Uterus (tissue), 4 donors: ENCODE data around the gene INPP5F. TPM values are rescaled to one million over a fixed set of nuclear protein-coding genes. Genes with fewer than 3 reads are reported as not detected.

Source experiments
- DNase-seq, 2 donors: peaks; one replicate each; pipeline ENCODE4 v3.0.0-alpha.2; 2019 to 2020
- H3K27ac ChIP-seq, 2 donors: fragments of 200-600 bp; sonication (generic); 1 replicate in 1 of 2; 2 replicates in 1 of 2; pipeline ENCODE4 v1.5.1; 2016 to 2018
- H3K27me3 ChIP-seq, 2 donors: fragments of 200-600 bp; sonication (generic); one replicate each; pipeline ENCODE4 v1.5.1; 2018 to 2019; ENCODE audit warnings: control low read depth in 1 of 2
- H3K36me3 ChIP-seq, 2 donors: fragments of 200-600 bp; sonication (generic); one replicate each; pipeline ENCODE4 v1.5.1; 2019; ENCODE audit warnings: control low read depth in 1 of 2
- H3K4me1 ChIP-seq, 2 donors: fragments of 200-600 bp; sonication (generic); one replicate each; pipeline ENCODE4 v1.5.1; 2018 to 2019; ENCODE audit warnings: control low read depth in 1 of 2
- H3K4me3 ChIP-seq, 2 donors: fragments of 200-600 bp; sonication (generic); 1 replicate in 1 of 2; 2 replicates in 1 of 2; pipeline ENCODE4 v1.5.1; 2018 to 2019; ENCODE audit warnings: mild to moderate bottlenecking in 1 of 2
- H3K9me3 ChIP-seq, 2 donors: fragments of 200-600 bp; sonication (generic); one replicate each; pipeline ENCODE4 v1.5.1; 2019; ENCODE audit warnings: control low read depth in 1 of 2
- POLR2A ChIP-seq, 2 donors: fragments of 450-650 bp; IDR thresholded peaks; one replicate each; pipeline ENCODE4 v1.6.1; 2016; ENCODE audit warnings: antibody characterized with exemption in 2 of 2, mild to moderate bottlenecking in 1 of 2, moderate library complexity in 1 of 2
- intact Hi-C: fragments of 100-400 bp; cut with DNase I; formaldehyde crosslinking; loops from one replicate; pipeline ENCODE4 v1.15.1; 2023; ENCODE audit warnings: low total_unique reads
- total RNA-seq, 4 donors: library from RNA; depleted of rRNA in 3 of 4; stranded (reverse); fragments of >200 nt in 3 of 4; gene quantifications; one replicate each; pipeline versions ENCODE4 v1.1.0 to v1.2.4, GENCODE V29; 2014 to 2023
- TF ChIP-seq, protein P1 (sequence below), 4 experiments: fragments of 200-600 bp in 2 of 4; fragments of 450-650 bp in 2 of 4; sonication (generic) in 2 of 4; IDR thresholded peaks; one replicate each; pipeline ENCODE4 v1.5.1; 2016 to 2019; ENCODE audit warnings: antibody characterized with exemption in 4 of 4, mild to moderate bottlenecking in 2 of 4, moderate library complexity in 1 of 4
- donor health status: DM: yes; HTN: yes; CAD: no.

INPP5F gene
- total RNA-seq, 4 donors from 2014 or later, result 14.3 to 67.3 (median 27.8) TPM

DNA sequence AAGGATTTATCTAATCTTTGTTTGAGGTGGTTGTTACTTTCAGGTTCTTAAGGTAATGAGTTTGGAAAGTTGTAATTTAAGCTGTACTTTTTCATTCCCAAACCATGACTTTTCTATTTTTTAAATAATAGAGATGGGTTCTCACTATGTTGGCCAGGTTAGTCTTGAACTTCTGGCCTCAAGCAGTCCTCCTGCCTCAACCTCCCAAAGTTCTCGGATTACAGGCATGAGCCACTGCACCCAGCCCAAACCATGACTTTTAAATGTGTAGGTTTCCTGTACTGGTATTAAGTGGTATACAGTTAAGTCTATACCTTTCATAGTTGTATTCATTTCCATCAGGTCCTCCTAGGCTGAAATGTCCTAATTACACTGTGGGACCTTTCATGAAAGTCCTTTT, 10.4 kb downstream of the INPP5F start:
- DNase-seq, result no peak
- intact Hi-C loops, result no loop called here
- no peak overlapping the region for H3K27ac ChIP-seq
- H3K36me3 ChIP-seq, result no peaks in the 10 kb centered on the region
- H3K27me3 ChIP-seq, result no peaks in the 10 kb centered on the region
- no peak overlapping the region for H3K4me3 ChIP-seq
- TF ChIP-seq, protein P1, sequence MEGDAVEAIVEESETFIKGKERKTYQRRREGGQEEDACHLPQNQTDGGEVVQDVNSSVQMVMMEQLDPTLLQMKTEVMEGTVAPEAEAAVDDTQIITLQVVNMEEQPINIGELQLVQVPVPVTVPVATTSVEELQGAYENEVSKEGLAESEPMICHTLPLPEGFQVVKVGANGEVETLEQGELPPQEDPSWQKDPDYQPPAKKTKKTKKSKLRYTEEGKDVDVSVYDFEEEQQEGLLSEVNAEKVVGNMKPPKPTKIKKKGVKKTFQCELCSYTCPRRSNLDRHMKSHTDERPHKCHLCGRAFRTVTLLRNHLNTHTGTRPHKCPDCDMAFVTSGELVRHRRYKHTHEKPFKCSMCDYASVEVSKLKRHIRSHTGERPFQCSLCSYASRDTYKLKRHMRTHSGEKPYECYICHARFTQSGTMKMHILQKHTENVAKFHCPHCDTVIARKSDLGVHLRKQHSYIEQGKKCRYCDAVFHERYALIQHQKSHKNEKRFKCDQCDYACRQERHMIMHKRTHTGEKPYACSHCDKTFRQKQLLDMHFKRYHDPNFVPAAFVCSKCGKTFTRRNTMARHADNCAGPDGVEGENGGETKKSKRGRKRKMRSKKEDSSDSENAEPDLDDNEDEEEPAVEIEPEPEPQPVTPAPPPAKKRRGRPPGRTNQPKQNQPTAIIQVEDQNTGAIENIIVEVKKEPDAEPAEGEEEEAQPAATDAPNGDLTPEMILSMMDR (IDR thresholded peaks at IDR 0.05), result no peak
- TF ChIP-seq POLR2A (IDR thresholded peaks at IDR 0.05), result no peak
- peaks cover 0 to 4% of the 10 kb centered on the region in 2 donors for H3K4me1 ChIP-seq
- no peaks in the 10 kb centered on the region for H3K9me3 ChIP-seq

DNA sequence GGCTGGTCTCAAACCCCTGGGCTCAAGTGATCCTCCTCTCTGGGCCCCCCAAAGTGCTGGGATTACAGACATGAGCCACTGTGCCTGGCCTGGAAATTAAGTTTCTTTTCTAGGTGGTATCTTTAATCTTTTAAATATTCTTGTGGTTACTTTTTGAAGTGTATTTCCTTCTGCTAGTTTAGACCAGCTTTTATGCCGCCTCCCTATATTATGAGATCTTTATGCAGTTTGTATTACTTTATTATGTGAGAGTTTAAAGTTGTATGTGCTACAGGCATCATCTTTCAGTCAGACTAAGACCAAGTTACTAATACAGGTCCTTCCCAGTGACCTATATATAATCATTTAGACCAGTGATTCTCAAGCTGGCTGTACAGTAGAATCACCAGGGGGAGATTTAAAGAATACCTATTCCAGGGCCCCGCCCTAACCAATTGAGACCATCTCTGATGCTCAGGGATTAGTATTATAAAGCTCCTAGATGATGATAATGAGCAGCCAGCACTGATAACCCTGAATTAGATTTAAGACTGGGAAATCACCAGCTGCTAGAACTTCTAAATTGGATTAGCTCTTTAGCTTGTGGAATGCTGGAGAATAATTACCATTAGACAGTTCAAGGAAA, 11.3 kb downstream of the INPP5F start:
- Histone ChIP-seq H3K27ac (peak overlapping the region in 1 of 2 donors; percentile 74), H3K4me1 (peaks cover 0 to 4% of the 10 kb centered on the region in 2 donors)
- intact Hi-C loops, result no loop called here

DNA sequence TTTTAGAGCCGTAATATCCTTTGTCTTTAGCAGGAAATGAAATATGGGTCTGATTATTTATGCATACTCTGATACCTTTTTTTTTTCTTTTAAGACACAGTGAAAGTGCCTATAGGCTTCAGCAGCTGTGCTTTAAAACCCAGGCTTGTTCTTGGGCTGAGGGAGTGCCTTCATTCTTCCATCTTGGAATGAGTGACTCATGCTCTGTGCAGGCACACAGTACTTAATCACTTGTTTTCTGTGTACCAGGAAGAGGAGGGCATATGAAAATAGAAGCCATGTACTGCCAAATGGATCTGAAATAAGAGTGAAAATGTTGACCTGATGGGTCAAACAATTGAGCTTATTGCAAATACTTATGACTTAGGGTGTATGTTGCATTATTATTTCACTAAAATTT, 12.0 kb downstream of the INPP5F start:
- no peaks in the 10 kb centered on the region for H3K27me3 ChIP-seq
- no peak for TF ChIP-seq POLR2A (IDR thresholded peaks at IDR 0.05)
- DNase-seq, result peak in 1 of 2 donors; percentile 31
- H3K4me3 ChIP-seq, result no peak overlapping the region
- no peaks in the 10 kb centered on the region for H3K36me3 ChIP-seq
- peak overlapping the region in 1 of 2 donors; percentile 74 for H3K27ac ChIP-seq
- H3K4me1 ChIP-seq, result peaks cover 0 to 4% of the 10 kb centered on the region in 2 donors
- no peaks in the 10 kb centered on the region for H3K9me3 ChIP-seq
- intact Hi-C loops, result no loop called here

More for the DNA sequence above, 11.3 kb downstream of the INPP5F start:
- H3K4me3 ChIP-seq, result no peak overlapping the region
- H3K9me3 ChIP-seq, result no peaks in the 10 kb centered on the region
- DNase-seq, result no peak
- H3K36me3 ChIP-seq, result no peaks in the 10 kb centered on the region
- TF ChIP-seq, protein P1 (IDR thresholded peaks at IDR 0.05), result no peak
- TF ChIP-seq POLR2A (IDR thresholded peaks at IDR 0.05), result no peak
- H3K27me3 ChIP-seq, result no peaks in the 10 kb centered on the region

DNA sequence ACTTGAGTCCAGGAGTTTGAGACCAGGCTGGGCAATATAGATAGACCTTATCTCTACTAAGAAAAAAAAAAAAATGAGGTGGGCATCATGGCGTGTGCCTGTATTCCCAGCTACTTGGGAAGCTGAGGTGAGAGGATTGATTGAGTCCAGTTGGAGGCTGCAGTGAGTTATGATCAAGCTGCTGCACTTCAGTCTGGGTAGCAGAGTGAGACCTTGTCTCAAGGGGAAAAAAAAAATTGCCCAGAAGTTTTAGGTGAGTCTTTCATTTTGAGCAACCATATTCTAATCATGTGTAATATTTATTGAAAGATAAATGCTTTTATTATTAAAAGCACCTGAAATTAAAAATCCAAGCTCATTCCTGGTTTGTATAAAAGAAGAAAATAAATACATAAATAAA, 13.1 kb downstream of the INPP5F start:
- DNase-seq, result no peak
- H3K4me1 ChIP-seq, result peaks cover 0 to 4% of the 10 kb centered on the region in 2 donors
- no peaks in the 10 kb centered on the region for H3K9me3 ChIP-seq
- H3K36me3 ChIP-seq, result no peaks in the 10 kb centered on the region
- intact Hi-C loops, result no loop called here
- TF ChIP-seq, protein P1 (IDR thresholded peaks at IDR 0.05), result no peak
- TF ChIP-seq POLR2A (IDR thresholded peaks at IDR 0.05), result no peak
- H3K27ac ChIP-seq, result peak overlapping the region in 1 of 2 donors; percentile 74
- H3K27me3 ChIP-seq, result no peaks in the 10 kb centered on the region
- no peak overlapping the region for H3K4me3 ChIP-seq

DNA sequence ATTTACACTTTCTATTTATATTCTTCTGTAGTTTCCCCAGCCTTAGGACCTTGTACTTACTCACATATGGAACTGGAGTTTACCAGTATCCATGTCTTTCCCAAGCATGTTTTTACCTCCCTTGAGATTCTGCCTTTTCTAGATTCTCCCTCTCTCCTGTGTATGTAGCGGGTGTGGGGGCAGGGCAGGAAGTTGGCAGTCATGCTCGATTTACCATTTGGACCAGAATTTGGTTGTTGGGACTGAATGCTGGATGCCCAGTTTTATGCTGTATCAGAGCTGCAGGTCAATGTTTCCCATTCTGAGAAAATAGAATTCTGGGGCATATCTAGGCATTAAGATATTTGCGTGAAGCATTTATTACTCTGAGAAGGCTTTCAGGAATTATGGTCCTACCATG, 14.2 kb downstream of the INPP5F start:
- peaks cover 0 to 4% of the 10 kb centered on the region in 2 donors for H3K4me1 ChIP-seq
- TF ChIP-seq POLR2A (IDR thresholded peaks at IDR 0.05), result no peak
- TF ChIP-seq, protein P1 (IDR thresholded peaks at IDR 0.05), result no peak
- intact Hi-C loops, result loop anchor here (10.0 kb wide), 1 partner anchor 125 kb away; no protein-coding TSS in a partner anchor
- no peak for DNase-seq
- H3K27ac ChIP-seq, result no peak overlapping the region
- H3K36me3 ChIP-seq, result no peaks in the 10 kb centered on the region
- no peaks in the 10 kb centered on the region for H3K9me3 ChIP-seq
- no peak overlapping the region for H3K4me3 ChIP-seq
- H3K27me3 ChIP-seq, result no peaks in the 10 kb centered on the region
